Stimulated activated CD8-positive, alpha-beta memory T cell treated with anti-CD3 and anti-CD28 coated beads, Interleukin-15, amount 100 ng/mL, for 24 hours (primary cell): ENCODE data around the gene PYGO2.

Source experiments
- DNase-seq: peaks from one replicate; pipeline ENCODE4 v3.0.0-alpha.2; 2020; ENCODE audit warnings: low read depth

The PYGO2 gene

GRCh38 chr1:154941333-154942013 is 20.1 kb downstream of the PYGO2 start:
- DNase-seq, result no peak

- no peak for DNase-seq
Measured at GRCh38 chr1:154940651-154941194, 20.9 kb downstream of the PYGO2 start.

GRCh38 chr1:154940213-154940560 is 21.4 kb downstream of the PYGO2 start:
- no peak for DNase-seq

- DNase-seq, result no peak
Measured at GRCh38 chr1:154938604-154939399, 22.8 kb downstream of the PYGO2 start.

- no peak for DNase-seq
Measured at GRCh38 chr1:154937988-154938386, 23.6 kb downstream of the PYGO2 start.

- peak; percentile 68 for DNase-seq
Measured at GRCh38 chr1:154937085-154937987, 24.2 kb downstream of the PYGO2 start.

GRCh38 chr1:154936555-154937084 is 25.0 kb downstream of the PYGO2 start, which contains the start of gene PMVK:
TSS of gene PMVK (minus strand) at chr1:154936719. CDS start at chr1:154936685, 34 bp downstream.
- DNase-seq, result peak; percentile 81

GRCh38 chr1:154935749-154936554 is 25.6 kb downstream of the PYGO2 start:
- no peak for DNase-seq

- DNase-seq, result no peak
Measured at GRCh38 chr1:154934358-154934948, 27.1 kb downstream of the PYGO2 start.

- no peak for DNase-seq
Measured at GRCh38 chr1:154931940-154932487, 29.6 kb downstream of the PYGO2 start.

- no peak for DNase-seq
Measured at GRCh38 chr1:154926201-154926600, 35.4 kb downstream of the PYGO2 start.

GRCh38 chr1:154925335-154926170 is 36.0 kb downstream of the PYGO2 start:
- DNase-seq, result no peak

- no peak for DNase-seq
Measured at GRCh38 chr1:154923695-154924094, 37.9 kb downstream of the PYGO2 start.

- no peak for DNase-seq
Measured at GRCh38 chr1:154913273-154913672, 48.3 kb downstream of the PYGO2 start.

GRCh38 chr1:154912755-154913154 is 48.8 kb downstream of the PYGO2 start:
- DNase-seq, result no peak

GRCh38 chr1:154911691-154912550 is 49.7 kb downstream of the PYGO2 start:
- DNase-seq, result no peak

GRCh38 chr1:154910851-154911250 is 50.7 kb downstream of the PYGO2 start:
- DNase-seq, result no peak

GRCh38 chr1:154908937-154909336 is 52.6 kb downstream of the PYGO2 start:
- no peak for DNase-seq
